SK-N-MC (cell line): ENCODE measurements around the gene PCLO.

Experiments
- EZH2 ChIP-seq: fragments of 200-600 bp; sonication (generic); IDR thresholded peaks from one replicate; pipeline ENCODE4 v1.6.1; 2017; ENCODE audit warnings: antibody characterized with exemption
- FOXP2 ChIP-seq: optimal IDR thresholded peaks from 2 replicates; pipeline ENCODE3; 2011; ENCODE audit warnings: mild to moderate bottlenecking, moderate library complexity; ENCODE audit not compliant: insufficient read depth; ENCODE audit errors: extremely low read length, control extremely low read depth
- POLR2AphosphoS5 ChIP-seq: IDR thresholded peaks from 2 replicates; pipeline ENCODE4 v1.6.1; 2012; ENCODE audit warnings: mild to moderate bottlenecking, low read depth, low read length, borderline replicate concordance

DNA sequence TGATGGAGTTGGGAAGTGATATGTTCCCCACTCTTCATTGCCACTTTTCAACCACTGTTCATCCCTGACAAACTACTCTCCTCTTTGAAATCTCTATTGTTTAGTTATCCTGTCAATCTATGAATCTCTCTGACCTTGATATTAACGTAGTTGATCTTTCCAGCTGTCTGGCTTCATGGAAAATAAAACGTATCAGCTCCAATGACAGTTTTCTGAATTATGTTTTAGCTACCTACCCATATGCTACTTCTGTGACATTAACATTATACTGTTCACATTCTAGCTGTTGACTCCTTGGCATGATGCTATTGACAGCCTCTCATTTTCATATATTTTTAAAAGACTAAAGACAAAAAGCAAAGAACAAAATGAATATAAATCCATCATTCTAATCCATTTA is 53.3 kb downstream of the PCLO start:
- TF ChIP-seq POLR2AphosphoS5: no peak
- no peak for TF ChIP-seq EZH2
- no peak for TF ChIP-seq FOXP2
